Measurements from ENCODE around the gene FOXE3. TPM values are rescaled to one million over a fixed set of nuclear protein-coding genes. Genes with fewer than 3 reads are reported as not detected.
A peak's percentile ranks its signal among the peaks of the same experiment; 100 is the strongest.

FOXE3 gene
- total and polyA plus RNA-seq, 5 donors from 2014 or later = not detected

GRCh38 chr1:47442202-47442601 is 26.1 kb downstream of the FOXE3 start:
- Mint-ChIP-seq H3K36me3 (no peaks in the 10 kb centered on the region), H3K4me3 (no peak overlapping the region), H3K9me3 (peaks cover 0 to 8% (median 0%) of the 10 kb centered on the region in 7 donors), H3K27ac (no peak overlapping the region), H3K27me3 (no peaks in the 10 kb centered on the region), H3K4me1 (peaks cover 0 to 34% (median 12%) of the 10 kb centered on the region in 4 donors)
- DNase-seq = no peak
- peaks cover 0 to 13% of the 10 kb centered on the region in 2 experiments for H3K9me3 ChIP-seq (ENCODE audit: control insufficient read depth in 2 of 2, low read length in 2 of 2)
- ATAC-seq (ENCODE audit: low read depth in 2 of 2) = no peak
- no peak overlapping the region for H3K27ac ChIP-seq (ENCODE audit: insufficient read depth, low read length, poor library complexity, severe bottlenecking)
- no peak overlapping the region for H3K4me3 ChIP-seq (ENCODE audit: low read depth, low read length)
- H3K4me1 ChIP-seq (ENCODE audit: control insufficient read depth, insufficient read depth, low read length, poor library complexity, severe bottlenecking) = peaks cover 36% of the 10 kb centered on the region
- H3K27me3 ChIP-seq (ENCODE audit: control insufficient read depth, insufficient read depth, low read length) = peaks cover 56% of the 10 kb centered on the region
- H3K36me3 ChIP-seq (ENCODE audit: control insufficient read depth, insufficient read depth, low read length) = no peaks in the 10 kb centered on the region

DNA sequence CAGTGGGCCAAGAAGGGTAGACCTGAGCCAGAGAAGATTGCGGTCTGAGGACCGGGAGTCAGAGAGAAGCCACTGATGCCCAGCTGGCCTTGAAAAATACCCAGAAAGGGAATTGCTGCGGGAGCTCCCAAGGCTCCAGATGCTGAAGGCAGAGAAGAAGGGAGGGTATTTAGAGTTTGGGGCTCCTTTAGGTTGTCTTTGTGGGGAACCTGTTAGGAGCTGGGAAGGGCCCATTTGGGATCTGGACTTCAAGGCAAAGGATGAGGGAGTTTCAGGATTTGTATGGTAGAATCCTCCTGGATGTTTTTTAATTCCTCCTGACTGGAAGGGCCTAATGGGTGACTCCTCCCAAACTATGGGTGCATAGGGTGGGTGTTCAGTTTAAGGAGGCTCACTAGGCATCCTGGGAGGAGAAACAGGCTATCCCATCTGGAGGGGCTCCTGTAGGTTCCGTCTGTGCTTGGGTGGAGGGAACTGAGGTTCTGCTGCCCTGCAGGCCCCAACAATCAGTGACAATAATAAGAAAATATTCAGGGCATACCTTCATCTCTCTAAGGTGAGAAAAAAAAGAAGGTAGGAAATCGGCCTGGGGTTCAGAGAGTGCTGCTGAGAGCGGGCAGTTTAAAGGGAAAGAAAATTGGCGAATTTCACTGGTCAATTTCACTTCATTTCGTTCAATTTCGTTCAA is 26.9 kb downstream of the FOXE3 start:
- Mint-ChIP-seq H3K9me3 (peaks cover 0 to 8% (median 0%) of the 10 kb centered on the region in 7 donors), H3K4me3 (no peak overlapping the region)
- peaks cover 64% of the 10 kb centered on the region for H3K27me3 ChIP-seq (ENCODE audit: control insufficient read depth, insufficient read depth, low read length)

GRCh38 chr1:47443530-47444296 is 27.6 kb downstream of the FOXE3 start:
- Mint-ChIP-seq H3K9me3 (peaks cover 0 to 8% (median 0%) of the 10 kb centered on the region in 7 donors), H3K36me3 (no peaks in the 10 kb centered on the region), H3K4me1 (peaks cover 0 to 31% (median 12%) of the 10 kb centered on the region in 4 donors), H3K27ac (peak overlapping the region in 1 of 3 donors; percentile 78), H3K27me3 (no peaks in the 10 kb centered on the region), H3K4me3 (peak overlapping the region; percentile 39 to 73 (median 68))
- ATAC-seq (ENCODE audit: low read depth in 2 of 2) = no peak
- Histone ChIP-seq H3K4me1 (ENCODE audit: control insufficient read depth, insufficient read depth, low read length, poor library complexity, severe bottlenecking) (peaks cover 32% of the 10 kb centered on the region), H3K9me3 (ENCODE audit: control insufficient read depth in 2 of 2, low read length in 2 of 2) (peaks cover 0 to 13% of the 10 kb centered on the region in 2 experiments), H3K27ac (ENCODE audit: insufficient read depth, low read length, poor library complexity, severe bottlenecking) (no peak overlapping the region), H3K36me3 (ENCODE audit: control insufficient read depth, insufficient read depth, low read length) (no peaks in the 10 kb centered on the region), H3K27me3 (ENCODE audit: control insufficient read depth, insufficient read depth, low read length) (peaks cover 69% of the 10 kb centered on the region), H3K4me3 (ENCODE audit: low read depth, low read length) (no peak overlapping the region)
- DNase-seq = no peak

More for the DNA sequence above, 26.9 kb downstream of the FOXE3 start:
- Histone ChIP-seq H3K9me3 (ENCODE audit: control insufficient read depth in 2 of 2, low read length in 2 of 2) (peaks cover 0 to 13% of the 10 kb centered on the region in 2 experiments), H3K27ac (ENCODE audit: insufficient read depth, low read length, poor library complexity, severe bottlenecking) (no peak overlapping the region), H3K4me1 (ENCODE audit: control insufficient read depth, insufficient read depth, low read length, poor library complexity, severe bottlenecking) (peaks cover 35% of the 10 kb centered on the region), H3K4me3 (ENCODE audit: low read depth, low read length) (no peak overlapping the region), H3K36me3 (ENCODE audit: control insufficient read depth, insufficient read depth, low read length) (no peaks in the 10 kb centered on the region)
- Mint-ChIP-seq H3K36me3 (no peaks in the 10 kb centered on the region), H3K27me3 (no peaks in the 10 kb centered on the region), H3K4me1 (peaks cover 0 to 34% (median 12%) of the 10 kb centered on the region in 4 donors), H3K27ac (no peak overlapping the region)
- no peak for ATAC-seq (ENCODE audit: low read depth in 2 of 2)
- DNase-seq = no peak

- ATAC-seq (ENCODE audit: low read depth in 2 of 2) = no peak
- Mint-ChIP-seq H3K9me3 (peaks cover 0 to 8% (median 0%) of the 10 kb centered on the region in 7 donors), H3K27ac (peak overlapping the region in 1 of 3 donors; percentile 78), H3K27me3 (no peaks in the 10 kb centered on the region), H3K4me1 (peaks cover 0 to 31% (median 12%) of the 10 kb centered on the region in 4 donors), H3K36me3 (no peaks in the 10 kb centered on the region), H3K4me3 (peak overlapping the region; percentile 39 to 73 (median 68))
- Histone ChIP-seq H3K27me3 (ENCODE audit: control insufficient read depth, insufficient read depth, low read length) (peaks cover 73% of the 10 kb centered on the region), H3K4me3 (ENCODE audit: low read depth, low read length) (peak overlapping the region; percentile 53), H3K4me1 (ENCODE audit: control insufficient read depth, insufficient read depth, low read length, poor library complexity, severe bottlenecking) (peaks cover 28% of the 10 kb centered on the region), H3K36me3 (ENCODE audit: control insufficient read depth, insufficient read depth, low read length) (no peaks in the 10 kb centered on the region), H3K9me3 (ENCODE audit: control insufficient read depth in 2 of 2, low read length in 2 of 2) (peaks cover 0 to 13% of the 10 kb centered on the region in 2 experiments), H3K27ac (ENCODE audit: insufficient read depth, low read length, poor library complexity, severe bottlenecking) (no peak overlapping the region)
- DNase-seq = no peak
These were observed 28.1 kb downstream of the FOXE3 start for GRCh38 chr1:47444297-47444561.

DNA sequence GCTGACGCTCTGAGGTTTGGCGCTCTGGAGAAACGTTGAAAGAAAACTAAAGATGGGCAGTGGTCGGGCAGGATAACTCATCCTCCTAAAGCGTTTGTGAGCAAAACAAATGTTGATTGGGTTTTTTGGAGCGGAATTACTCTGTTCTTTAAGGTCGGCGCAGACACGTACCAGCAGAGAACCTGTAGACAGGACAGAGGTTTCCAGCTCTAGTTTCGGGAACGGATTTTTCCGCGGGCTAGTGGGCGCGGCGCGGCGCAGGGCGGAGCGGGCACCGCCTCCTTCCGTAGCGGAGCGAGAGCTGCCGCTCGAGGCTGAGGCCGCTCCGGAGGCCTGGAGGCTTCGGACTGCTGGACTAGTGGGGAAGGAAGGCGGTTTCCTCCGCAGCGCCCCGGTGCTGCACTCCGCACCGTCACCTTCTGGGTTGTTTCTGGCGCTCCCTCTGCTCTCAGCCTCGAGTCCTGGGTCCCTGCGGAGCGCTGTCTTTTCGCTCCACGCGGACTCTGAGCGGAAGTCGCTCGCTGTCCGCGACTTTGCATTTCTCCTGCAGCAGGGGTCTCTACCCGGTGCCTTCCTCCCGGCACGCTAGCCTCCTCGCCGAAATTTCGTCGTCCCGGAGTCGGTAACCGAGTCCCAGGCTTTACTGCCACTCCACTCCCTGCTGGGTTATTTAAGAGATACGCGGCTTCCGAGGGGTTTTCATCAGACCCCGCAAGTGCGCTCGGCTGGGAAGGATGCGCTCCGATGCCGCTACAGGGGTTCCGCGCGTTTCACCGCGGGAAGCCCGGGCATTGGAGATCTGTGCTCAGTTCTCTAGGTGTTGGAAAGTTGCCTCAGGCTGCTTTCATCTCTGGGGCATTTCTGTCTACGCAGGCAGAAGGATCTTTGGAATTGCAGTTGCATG is 28.7 kb downstream of the FOXE3 start:
- no peak overlapping the region for H3K27ac ChIP-seq (ENCODE audit: insufficient read depth, low read length, poor library complexity, severe bottlenecking)
- no peak for ATAC-seq (ENCODE audit: low read depth in 2 of 2)
- peaks cover 0 to 27% (median 12%) of the 10 kb centered on the region in 4 donors for H3K4me1 Mint-ChIP-seq
- H3K9me3 Mint-ChIP-seq = peaks cover 0 to 8% (median 0%) of the 10 kb centered on the region in 7 donors
- peak in 1 of 3 donors; percentile 34 for DNase-seq
- no peaks in the 10 kb centered on the region for H3K36me3 Mint-ChIP-seq
- H3K4me1 ChIP-seq (ENCODE audit: control insufficient read depth, insufficient read depth, low read length, poor library complexity, severe bottlenecking) = peaks cover 24% of the 10 kb centered on the region
- H3K4me3 Mint-ChIP-seq = peak overlapping the region; percentile 67 to 75 (median 73)
- H3K9me3 ChIP-seq (ENCODE audit: control insufficient read depth in 2 of 2, low read length in 2 of 2) = peaks cover 0 to 13% of the 10 kb centered on the region in 2 experiments
- H3K4me3 ChIP-seq (ENCODE audit: low read depth, low read length) = peak overlapping the region; percentile 53
- H3K27me3 Mint-ChIP-seq = no peaks in the 10 kb centered on the region
- H3K27me3 ChIP-seq (ENCODE audit: control insufficient read depth, insufficient read depth, low read length) = peaks cover 73% of the 10 kb centered on the region
- no peaks in the 10 kb centered on the region for H3K36me3 ChIP-seq (ENCODE audit: control insufficient read depth, insufficient read depth, low read length)
- H3K27ac Mint-ChIP-seq = no peak overlapping the region

DNA sequence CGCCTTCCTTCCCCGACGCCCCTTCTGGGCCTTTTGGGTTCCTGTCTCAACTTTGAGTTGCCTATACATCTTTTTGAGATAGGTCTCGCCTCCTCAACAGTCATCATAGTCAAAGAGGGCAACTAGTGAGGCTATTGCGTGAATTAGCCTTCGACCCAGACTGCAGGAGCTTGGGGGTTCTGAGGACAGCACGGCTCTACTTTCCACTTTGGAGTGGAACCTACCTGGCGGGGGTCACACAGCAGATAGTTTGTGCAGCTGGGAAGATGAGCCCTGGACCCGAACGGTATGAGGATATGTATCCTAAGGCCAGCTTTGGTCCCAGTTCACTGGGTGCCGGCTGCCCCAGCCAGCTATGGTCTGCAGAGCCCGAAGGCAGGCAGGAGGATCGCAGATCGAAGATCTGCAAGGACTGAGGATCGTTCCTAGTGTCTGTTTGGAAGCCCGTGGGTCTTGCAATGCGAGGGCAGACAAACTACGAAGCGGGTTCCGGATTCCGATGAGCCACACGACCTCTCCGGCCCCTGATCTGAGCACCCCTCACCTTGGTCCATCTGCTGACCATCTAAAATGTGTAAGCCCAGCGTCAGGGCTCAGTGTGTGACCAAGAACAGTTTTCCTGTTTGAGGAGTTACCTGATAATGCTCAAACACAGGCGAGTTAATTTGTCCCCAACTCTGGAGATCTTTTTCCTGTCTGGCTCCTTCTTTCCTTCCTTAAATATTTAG is 29.9 kb downstream of the FOXE3 start:
- peaks cover 0 to 13% of the 10 kb centered on the region in 2 experiments for H3K9me3 ChIP-seq (ENCODE audit: control insufficient read depth in 2 of 2, low read length in 2 of 2)

More for the DNA sequence above, 29.9 kb downstream of the FOXE3 start:
- peak overlapping the region; percentile 12 to 57 (median 47) for H3K4me3 Mint-ChIP-seq
- H3K4me1 ChIP-seq (ENCODE audit: control insufficient read depth, insufficient read depth, low read length, poor library complexity, severe bottlenecking) = peaks cover 24% of the 10 kb centered on the region
- no peaks in the 10 kb centered on the region for H3K27me3 Mint-ChIP-seq
- DNase-seq = no peak
- no peaks in the 10 kb centered on the region for H3K36me3 Mint-ChIP-seq
- peaks cover 0 to 8% (median 0%) of the 10 kb centered on the region in 7 donors for H3K9me3 Mint-ChIP-seq
- no peak for ATAC-seq (ENCODE audit: low read depth in 2 of 2)
- no peak overlapping the region for H3K4me3 ChIP-seq (ENCODE audit: low read depth, low read length)
- peaks cover 0 to 26% (median 14%) of the 10 kb centered on the region in 4 donors for H3K4me1 Mint-ChIP-seq
- H3K27ac Mint-ChIP-seq = no peak overlapping the region
- no peak overlapping the region for H3K27ac ChIP-seq (ENCODE audit: insufficient read depth, low read length, poor library complexity, severe bottlenecking)
- H3K36me3 ChIP-seq (ENCODE audit: control insufficient read depth, insufficient read depth, low read length) = no peaks in the 10 kb centered on the region
- H3K27me3 ChIP-seq (ENCODE audit: control insufficient read depth, insufficient read depth, low read length) = peaks cover 75% of the 10 kb centered on the region

Measured in CD4-positive, CD25-positive, alpha-beta regulatory T cell (primary cell).